ENCODE data around the gene KIF2A. TPM values are rescaled to one million over a fixed set of nuclear protein-coding genes. Genes with fewer than 3 reads are reported as not detected.

Gene KIF2A
- total RNA-seq, 1 donor from 2014 or later, result 50.6 TPM

GRCh38 chr5:62328772-62329491, 22.9 kb downstream of the KIF2A start:
- no peak for DNase-seq (ENCODE audit: low spot score)

- no peak for DNase-seq (ENCODE audit: low spot score)
Measured at GRCh38 chr5:62330302-62330701, 24.3 kb downstream of the KIF2A start.

GRCh38 chr5:62331921-62332320, 25.9 kb downstream of the KIF2A start:
- DNase-seq (ENCODE audit: low spot score), result no peak

- no peak for DNase-seq (ENCODE audit: low spot score)
Measured at GRCh38 chr5:62333250-62333794, 27.3 kb downstream of the KIF2A start.

- DNase-seq (ENCODE audit: low spot score), result no peak
Measured at GRCh38 chr5:62334082-62334481, 28.1 kb downstream of the KIF2A start.

GRCh38 chr5:62340392-62340791, 34.4 kb downstream of the KIF2A start:
- DNase-seq (ENCODE audit: low spot score), result no peak

- DNase-seq (ENCODE audit: low spot score), result no peak
Measured at GRCh38 chr5:62340979-62341378, 35.0 kb downstream of the KIF2A start.

GRCh38 chr5:62341783-62342475, 35.9 kb downstream of the KIF2A start:
- DNase-seq (ENCODE audit: low spot score), result no peak

- DNase-seq (ENCODE audit: low spot score), result no peak
Measured at GRCh38 chr5:62342476-62342837, 36.5 kb downstream of the KIF2A start.

GRCh38 chr5:62343428-62343827, 37.4 kb downstream of the KIF2A start:
- no peak for DNase-seq (ENCODE audit: low spot score)

GRCh38 chr5:62346748-62347147, 40.7 kb downstream of the KIF2A start:
- no peak for DNase-seq (ENCODE audit: low spot score)

GRCh38 chr5:62347928-62348327, 41.9 kb downstream of the KIF2A start:
- DNase-seq (ENCODE audit: low spot score), result no peak

GRCh38 chr5:62348723-62349481, 42.9 kb downstream of the KIF2A start:
- no peak for DNase-seq (ENCODE audit: low spot score)

GRCh38 chr5:62354028-62354874, 48.2 kb downstream of the KIF2A start:
- no peak for DNase-seq (ENCODE audit: low spot score)

- DNase-seq (ENCODE audit: low spot score), result no peak
Measured at GRCh38 chr5:62362701-62363100, 56.7 kb downstream of the KIF2A start.

- no peak for DNase-seq (ENCODE audit: low spot score)
Measured at GRCh38 chr5:62369039-62369438, 63.0 kb downstream of the KIF2A start.

- no peak for DNase-seq (ENCODE audit: low spot score)
Measured at GRCh38 chr5:62371409-62371808, 65.4 kb downstream of the KIF2A start.

- no peak for DNase-seq (ENCODE audit: low spot score)
Measured at GRCh38 chr5:62372600-62372999, 66.6 kb downstream of the KIF2A start.

GRCh38 chr5:62373382-62373781, 67.4 kb downstream of the KIF2A start:
- DNase-seq (ENCODE audit: low spot score), result no peak

GRCh38 chr5:62374090-62374489, 68.1 kb downstream of the KIF2A start:
- no peak for DNase-seq (ENCODE audit: low spot score)

GRCh38 chr5:62375627-62376026, 69.6 kb downstream of the KIF2A start:
- DNase-seq (ENCODE audit: low spot score), result no peak

- DNase-seq (ENCODE audit: low spot score), result no peak
Measured at GRCh38 chr5:62376064-62376463, 70.1 kb downstream of the KIF2A start.
